GDM1 (cell line): Measurements from ENCODE around the gene SPDYA.

Source experiments
- DNase-seq: peaks from one replicate; lab custom pipeline; 2025; lab: John Stamatoyannopoulos, UW

Gene SPDYA

GRCh38 chr2:28828382-28828781 lies 17.7 kb downstream of the SPDYA start:
- DNase-seq: no peak

DNA sequence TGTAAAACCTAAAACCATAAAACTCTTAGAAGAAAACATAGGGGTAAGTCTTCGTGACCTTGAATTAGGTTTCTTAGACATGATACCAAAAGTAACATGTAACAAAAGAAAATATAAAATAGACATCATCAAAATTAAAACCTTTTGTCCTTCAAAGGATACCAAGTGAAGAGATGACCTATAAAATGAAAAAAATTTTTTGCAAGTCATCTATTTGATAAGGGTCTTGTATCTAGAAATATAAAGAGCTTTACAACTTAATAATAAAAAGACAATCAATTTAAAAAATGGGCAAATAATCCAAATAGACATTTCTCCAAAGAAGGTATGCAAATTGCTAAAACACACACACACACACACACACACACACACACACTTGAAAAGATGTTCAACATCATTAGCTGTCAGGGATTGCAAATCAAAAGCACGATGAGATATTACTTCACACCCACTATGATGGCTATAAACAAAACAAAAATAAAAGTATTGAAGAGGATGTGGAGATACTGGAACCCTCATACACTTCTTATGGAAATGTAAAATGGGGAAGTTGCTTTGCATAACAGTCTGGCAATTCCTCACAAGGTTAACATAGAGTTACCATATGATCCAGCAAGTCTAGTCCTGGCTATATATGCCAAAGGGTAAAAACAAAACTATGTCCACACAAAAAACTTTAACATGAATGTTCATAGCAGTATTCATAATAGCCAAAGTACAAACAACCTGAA lies 23.3 kb downstream of the SPDYA start:
- no peak for DNase-seq

DNA sequence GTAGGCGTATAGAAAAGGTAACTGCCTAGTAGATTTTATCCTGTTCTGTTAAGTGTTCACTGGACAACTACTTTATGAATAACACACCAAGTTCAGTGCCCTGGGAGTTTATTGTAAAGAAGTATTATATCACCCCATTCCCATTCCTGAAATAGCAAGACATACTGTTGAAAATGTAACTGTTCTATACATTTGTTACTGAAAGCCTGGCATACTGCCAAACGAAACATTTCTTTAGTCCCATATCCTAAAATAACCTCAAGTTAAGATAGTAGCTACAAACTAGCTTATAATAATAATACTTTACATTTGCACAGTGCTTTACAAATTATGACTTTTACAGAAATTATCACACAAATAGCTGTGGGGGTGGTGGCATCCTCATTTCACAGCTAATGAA lies 25.1 kb downstream of the SPDYA start:
- no peak for DNase-seq

DNA sequence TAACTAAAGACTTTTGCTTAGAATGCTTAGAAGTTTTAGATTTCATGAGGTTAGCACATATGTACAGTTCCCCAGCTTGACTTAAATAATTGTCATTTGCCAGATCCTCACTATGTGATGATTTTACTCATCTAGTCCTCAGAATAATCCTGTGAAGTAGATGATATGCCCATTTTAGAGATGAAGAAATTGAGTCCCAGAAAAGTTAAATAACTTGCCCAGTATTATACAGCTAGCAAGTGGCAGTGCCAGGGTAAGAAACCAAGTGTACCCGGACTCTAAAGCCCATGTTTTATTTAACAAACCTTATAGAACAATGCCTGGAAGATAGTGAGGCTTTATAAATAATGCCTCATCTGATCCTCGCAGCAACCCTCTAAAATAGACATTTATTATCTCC lies 28.3 kb downstream of the SPDYA start:
- DNase-seq: no peak

GRCh38 chr2:28842042-28842441 lies 31.4 kb downstream of the SPDYA start:
- no peak for DNase-seq

DNA sequence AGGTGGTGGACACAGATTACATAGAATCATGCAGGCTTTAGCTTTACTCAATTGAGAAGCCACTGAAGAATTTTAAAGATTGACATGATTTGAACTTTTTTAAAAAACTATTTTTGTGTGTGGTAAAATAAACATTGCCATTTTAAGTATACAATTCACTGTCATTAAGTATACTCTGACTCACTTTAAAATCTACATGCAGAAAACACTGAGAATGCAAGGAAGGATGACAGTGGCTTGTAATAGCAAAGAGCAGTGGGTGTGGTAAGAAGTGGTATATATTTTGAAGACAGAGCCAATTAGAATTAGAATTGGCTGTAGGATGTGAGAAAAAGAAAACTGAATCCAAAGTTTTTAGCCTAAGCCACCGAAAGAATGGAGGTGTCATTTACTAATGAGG lies 44.6 kb downstream of the SPDYA start:
- DNase-seq: no peak

GRCh38 chr2:28855977-28856376 lies 45.3 kb downstream of the SPDYA start:
- DNase-seq: no peak

DNA sequence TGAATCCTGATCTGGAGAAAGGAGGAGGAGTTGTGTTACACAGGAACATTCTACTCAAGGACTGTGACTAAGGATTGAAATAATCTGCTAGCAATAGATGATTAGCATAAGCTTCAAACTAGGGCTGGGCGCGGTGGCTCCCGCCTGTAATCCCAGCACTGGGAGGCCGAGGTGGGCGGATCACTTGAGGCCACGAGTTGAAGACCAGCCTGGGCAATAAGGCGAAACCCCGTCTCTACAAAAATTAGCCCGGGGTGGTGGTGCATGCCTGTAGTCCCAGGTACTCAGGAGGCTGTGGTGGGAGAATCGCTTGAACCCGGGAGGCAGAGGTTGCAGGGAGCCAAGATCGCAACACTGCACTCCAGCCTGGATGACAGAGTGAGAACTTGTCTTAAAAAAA lies 58.0 kb downstream of the SPDYA start:
- DNase-seq: no peak

GRCh38 chr2:28869494-28870145 lies 59.0 kb downstream of the SPDYA start:
- DNase-seq: no peak

DNA sequence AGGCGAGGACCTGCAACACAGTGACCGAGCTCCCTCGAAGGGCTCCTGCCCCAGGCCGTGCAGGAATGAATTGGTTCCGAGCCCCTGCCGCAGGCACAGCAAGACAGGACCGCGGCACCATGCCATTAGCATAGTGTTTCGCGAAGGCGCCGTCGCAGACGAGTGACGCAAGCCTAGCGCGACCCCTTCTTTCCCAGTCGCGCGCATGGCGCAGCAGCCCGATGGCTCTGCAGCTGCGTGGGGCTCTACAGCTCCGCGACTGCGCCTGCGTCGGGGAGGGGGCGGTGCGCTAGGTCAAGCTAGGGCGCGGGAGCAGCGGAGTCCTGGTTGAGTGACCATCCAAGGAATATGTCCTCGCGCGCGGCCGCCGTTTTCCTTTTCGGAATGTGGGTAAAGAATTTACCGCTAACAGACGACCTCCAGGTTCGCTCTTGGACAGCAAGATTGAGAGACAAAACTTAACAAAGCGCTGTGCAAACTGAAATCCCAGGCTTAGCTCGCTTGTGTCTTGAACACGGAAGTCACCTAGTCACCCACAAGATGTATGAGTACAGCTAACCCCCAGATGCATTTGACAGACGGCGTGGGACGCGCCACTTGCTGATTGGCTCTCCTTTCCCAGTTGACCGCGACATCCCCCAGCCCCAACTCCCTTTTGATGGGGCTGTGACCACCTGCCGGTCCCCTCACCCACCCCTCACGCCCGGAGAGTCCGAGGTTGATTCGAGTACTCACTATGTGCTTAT lies 59.7 kb downstream of the SPDYA start, which contains the start of gene TRMT61B:
Gene TRMT61B (minus strand): TSS at position 164 of the 746 bp plus-strand sequence. CDS start 32 bp downstream, at position 132.
- DNase-seq: peak; percentile 94

DNA sequence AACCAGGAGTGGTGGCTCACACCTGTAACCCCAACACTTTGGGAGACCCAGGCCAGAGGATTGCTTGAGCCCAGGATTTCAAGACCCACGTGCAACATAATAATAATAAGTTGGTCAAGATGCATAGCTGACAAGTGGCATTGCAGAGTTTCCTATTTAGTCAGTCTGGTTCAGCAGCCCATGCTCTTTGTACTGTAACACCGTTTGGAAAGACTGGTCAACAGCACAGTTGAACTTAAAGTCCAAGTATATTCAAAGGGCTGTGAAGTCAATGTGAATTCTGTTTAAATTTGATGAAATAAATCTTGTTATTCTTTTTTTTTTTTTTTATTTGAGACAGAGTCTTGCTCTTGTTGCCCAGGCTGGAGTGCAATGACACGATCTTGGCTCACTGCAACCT lies 61.0 kb downstream of the SPDYA start:
- DNase-seq: no peak

- DNase-seq: no peak
Observed at GRCh38 chr2:28880193-28880592, 69.6 kb downstream of the SPDYA start.

GRCh38 chr2:28893488-28893887 lies 82.9 kb downstream of the SPDYA start:
- DNase-seq: no peak

GRCh38 chr2:28894470-28895188 lies 84.0 kb downstream of the SPDYA start, which contains the start of gene WDR43:
Gene WDR43, plus strand, starts transcription at chr2:28894667. Its CDS starts 32 bp downstream, at chr2:28894699.
- DNase-seq: peak; percentile 98

DNA sequence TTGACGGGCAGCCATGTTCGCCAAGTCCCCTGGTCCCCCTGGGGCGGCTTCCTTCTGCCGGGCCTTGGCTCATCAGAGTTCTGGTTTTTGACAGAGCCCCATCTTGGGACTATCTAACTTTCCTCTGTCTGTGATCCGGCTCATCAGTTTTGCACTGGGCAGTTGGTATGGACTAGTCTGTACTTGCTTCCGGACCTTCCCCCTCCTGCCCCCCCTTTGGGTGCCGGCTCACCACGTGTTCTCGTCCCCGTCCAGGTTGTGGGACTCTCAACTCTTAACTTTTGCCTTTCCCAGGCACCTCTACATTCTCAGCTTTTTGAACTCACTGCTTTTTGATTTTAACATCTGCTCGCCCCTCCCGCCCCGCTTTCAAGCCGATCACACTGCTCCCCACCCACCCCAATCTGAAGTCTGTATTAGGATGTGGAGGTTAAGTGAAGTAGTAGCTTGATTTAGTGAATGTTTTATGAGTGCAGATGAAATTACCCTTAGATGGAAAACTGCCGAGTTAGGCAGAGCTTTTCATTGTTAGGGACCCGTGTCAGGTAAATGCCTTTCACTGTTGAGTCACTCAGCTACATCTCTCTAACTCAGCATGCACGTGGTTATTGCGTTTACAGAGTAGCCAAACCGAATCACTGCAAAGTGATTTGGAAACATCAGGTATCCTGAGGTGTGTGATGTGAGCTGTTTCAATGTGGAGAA lies 84.7 kb downstream of the SPDYA start:
- no peak for DNase-seq

DNA sequence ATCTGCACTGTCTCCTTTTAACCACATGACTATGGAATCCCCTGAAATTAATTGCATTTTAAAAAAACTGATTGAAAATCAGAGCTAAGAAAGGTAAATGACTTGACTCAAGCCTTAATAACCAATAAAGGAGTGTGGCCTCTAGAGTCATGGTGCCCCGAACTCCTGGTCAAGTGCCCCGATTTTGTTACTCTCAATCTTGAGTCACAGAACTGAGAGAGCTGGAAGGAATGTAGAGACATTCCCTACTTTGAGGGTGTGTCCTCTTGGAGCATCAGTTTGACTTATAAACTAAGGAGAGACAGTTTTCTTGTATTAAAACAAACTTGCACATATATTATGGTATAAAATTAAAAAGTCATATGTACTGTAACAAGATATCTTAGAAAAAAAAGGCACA lies 86.3 kb downstream of the SPDYA start:
- DNase-seq: no peak

GRCh38 chr2:28898048-28898447 lies 87.4 kb downstream of the SPDYA start:
- DNase-seq: no peak
